GM21723 (cell line): ENCODE measurements around the gene MRPL24.
"Not testable (repeated sequence)": the region's sequence is repeated elsewhere in the genome, so short reads cannot be mapped to it uniquely, and the experiment has no call there.

Source experiments
- ATAC-seq: cut with Tn5 transposase; IDR thresholded peaks from one replicate; pipeline ENCODE4 v1.9.1; 2021; ENCODE audit warnings: mild to moderate bottlenecking, moderate library complexity; ENCODE audit not compliant: unreplicated experiment

MRPL24 gene

DNA sequence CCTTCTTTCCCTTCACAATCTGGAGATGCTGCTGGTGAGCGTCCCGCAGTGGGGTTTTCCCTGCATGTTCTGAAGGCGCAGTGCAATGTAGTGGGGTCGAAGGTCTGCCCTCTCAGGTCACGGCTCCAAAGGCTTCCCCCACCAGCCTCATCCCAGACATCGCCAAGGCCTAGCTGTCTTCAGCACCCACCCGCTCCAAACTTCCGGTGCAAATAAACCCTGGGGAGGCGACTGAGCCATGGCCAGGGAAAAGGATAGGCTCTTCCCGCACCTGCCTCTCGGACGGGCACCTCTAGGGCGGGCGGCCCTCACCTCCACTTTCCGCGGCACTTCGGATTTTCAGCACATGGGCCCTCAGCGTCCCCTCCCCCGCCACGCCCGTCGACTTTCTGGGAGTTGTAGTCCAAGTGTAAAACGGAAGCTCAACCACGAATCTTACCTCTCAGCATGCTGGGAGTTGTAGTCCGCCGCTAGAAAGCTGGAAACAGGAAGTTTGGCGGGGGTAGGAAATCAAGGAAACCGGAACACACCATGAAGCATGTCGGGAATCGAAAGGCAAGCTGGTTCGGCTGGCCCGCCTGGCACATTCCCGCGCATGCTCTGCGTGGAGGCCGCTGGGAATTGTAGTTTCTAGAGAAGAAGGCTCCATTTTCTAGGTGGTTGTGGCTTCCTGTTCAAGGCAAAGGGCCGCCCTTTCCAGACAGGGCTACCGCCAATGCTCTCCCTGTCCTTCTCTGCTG, at the start of gene MRPL24:
MRPL24 (minus strand) TSS at position 348 of the 740 bp plus-strand sequence. CDS start 2,384 bp downstream, outside the sequence.
- ATAC-seq, result peak; percentile 77

- no peak for ATAC-seq
Measured at GRCh38 chr1:156789621-156790318, 48.9 kb upstream of the MRPL24 start.

- no peak for ATAC-seq
Measured at GRCh38 chr1:156788136-156788535, 47.2 kb upstream of the MRPL24 start.

GRCh38 chr1:156786640-156787039, 45.8 kb upstream of the MRPL24 start:
- ATAC-seq, result no peak

GRCh38 chr1:156785458-156785857, 44.6 kb upstream of the MRPL24 start:
- no peak for ATAC-seq

- no peak for ATAC-seq
Measured at GRCh38 chr1:156781585-156782186, 40.8 kb upstream of the MRPL24 start.

DNA sequence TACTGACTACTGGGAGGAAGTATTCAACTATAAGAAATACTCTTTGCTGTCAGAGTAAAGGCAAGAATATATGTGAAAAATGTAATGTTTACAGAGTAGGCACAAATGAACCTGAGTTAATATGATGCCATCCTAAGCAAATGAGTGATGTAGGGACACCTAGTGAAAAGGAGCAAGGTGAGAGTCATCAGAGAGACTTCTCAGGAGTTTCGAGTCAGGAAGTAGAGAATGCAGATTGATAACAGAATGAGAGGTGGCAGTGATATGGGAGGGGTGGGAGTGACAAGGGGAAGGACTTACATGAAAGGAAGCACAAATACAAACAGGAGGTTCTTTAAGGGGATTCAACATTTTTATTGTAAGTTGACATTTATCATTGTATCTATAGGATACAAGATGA, 36.7 kb upstream of the MRPL24 start:
- no peak for ATAC-seq

DNA sequence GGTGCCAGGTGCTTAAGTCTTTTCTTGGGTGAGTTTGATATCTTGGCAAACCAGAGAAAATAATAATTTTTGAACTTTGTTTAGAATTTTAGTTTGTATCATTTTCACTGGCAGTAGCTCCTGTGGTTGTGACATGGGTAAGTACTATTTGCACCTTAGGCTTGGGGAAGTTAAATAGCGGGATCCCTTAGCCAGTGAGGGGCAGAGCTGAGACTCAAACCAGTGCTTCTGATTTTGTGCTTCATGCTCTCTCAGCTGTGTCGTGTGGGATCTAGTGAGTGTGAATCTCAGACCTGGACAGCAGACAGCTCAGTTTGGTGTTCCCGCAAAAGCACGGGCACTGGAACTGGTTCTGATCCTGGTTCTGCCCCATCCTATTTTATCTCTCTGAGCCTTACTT, 36.1 kb upstream of the MRPL24 start:
- no peak for ATAC-seq

- no peak for ATAC-seq
Measured at GRCh38 chr1:156775799-156776198, 34.9 kb upstream of the MRPL24 start.

DNA sequence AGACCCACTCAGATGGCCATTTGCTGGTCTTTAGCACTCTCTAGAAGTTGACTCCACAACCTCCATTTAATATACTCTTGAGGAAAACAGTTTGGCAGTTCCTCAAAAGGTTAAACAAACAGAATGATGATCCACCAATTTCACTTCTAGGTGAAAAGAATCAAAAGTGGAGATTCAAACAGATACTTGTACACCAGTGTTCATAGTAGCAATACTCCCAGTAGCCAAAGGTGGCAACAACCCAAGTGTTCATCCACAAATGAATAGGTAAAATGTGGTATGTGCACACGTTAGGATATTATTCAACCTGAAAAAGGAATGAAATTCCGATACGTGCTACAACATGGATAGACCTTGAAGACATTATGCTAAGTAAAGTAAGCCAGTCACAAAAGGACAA, 32.7 kb upstream of the MRPL24 start:
- no peak for ATAC-seq

- ATAC-seq, result no peak
Measured at GRCh38 chr1:156772728-156773497, 32.0 kb upstream of the MRPL24 start.

DNA sequence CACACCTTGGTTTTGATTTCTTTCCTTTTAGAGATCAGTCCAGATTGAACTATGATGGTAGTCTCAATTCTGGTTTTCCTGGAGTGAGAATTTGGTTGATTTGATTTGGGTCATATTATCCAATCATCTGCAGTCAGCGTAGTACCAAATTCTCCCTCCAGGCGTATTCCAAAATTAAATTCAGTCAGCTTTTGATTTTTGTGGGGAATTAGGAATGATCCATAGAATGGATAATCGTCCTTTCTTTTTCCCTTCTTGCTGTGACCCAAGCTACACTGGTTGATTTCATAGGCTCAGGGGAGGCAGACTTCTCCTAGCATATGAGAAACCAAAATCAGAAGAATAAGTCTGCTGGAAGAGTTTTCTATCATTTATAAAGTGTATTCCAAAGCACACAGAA, 31.3 kb upstream of the MRPL24 start:
- no peak for ATAC-seq

GRCh38 chr1:156768610-156769295, 27.9 kb upstream of the MRPL24 start:
- ATAC-seq, result no peak

DNA sequence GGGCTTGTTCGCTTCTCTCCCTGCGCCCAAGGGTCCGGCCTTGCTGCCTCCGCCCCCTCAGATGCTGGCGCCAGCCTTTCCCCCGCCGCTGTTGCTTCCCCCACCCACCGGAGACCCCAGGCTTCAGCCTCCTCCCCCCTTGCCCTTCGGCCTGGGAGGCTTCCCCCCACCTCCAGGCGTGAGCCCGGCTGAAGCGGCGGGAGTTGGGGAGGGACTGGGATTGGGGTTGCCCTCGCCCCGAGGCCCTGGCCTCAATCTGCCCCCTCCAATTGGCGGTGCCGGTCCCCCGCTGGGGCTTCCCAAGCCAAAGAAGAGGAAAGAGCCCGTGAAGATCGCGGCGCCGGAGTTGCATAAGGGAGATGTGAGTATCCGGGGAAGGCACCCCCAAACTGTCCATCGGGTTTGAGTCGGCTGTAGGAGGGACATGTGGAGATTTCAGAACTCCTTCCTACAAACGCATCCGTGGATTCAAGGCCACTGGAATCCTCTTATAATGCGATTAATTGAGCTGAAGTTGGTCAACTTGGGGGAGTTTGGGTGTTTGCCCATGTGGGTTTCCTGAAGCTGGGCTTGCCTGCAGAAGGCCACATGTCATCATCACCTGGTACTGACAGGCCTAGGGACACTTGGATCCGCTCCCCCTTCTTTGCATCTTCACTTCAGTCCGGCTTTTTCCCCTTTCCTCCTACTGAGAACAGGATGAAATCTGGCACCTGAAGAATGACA, 27.2 kb upstream of the MRPL24 start:
- ATAC-seq, result peak; percentile 7

GRCh38 chr1:156767101-156767878, 26.4 kb upstream of the MRPL24 start, which contains the start of gene PRCC:
Gene PRCC, plus strand, starts transcription at chr1:156767535. Its CDS starts 237 bp downstream, at chr1:156767772.
- ATAC-seq, result peak; percentile 93

GRCh38 chr1:156766298-156767100, 25.6 kb upstream of the MRPL24 start:
- peak; percentile 9 for ATAC-seq

DNA sequence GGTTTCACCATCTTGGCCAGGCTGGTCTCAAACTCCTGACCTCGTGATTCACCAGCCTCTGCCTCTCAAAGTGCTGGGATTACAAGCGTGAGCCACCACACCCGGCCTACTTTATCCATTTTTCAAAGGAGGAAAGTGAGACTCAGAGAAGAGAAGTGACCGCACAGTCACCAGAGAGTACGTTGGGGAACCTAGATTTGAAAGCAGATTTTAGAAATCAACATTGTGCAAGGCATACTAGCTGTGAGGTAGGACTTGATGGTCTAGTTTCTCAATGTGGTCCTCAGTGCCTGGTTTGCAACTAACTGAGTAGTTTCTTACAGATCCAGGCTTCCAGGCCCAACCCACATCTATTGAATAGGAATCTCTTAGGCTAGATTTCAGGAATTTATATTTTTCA, 24.8 kb upstream of the MRPL24 start:
- no peak for ATAC-seq

DNA sequence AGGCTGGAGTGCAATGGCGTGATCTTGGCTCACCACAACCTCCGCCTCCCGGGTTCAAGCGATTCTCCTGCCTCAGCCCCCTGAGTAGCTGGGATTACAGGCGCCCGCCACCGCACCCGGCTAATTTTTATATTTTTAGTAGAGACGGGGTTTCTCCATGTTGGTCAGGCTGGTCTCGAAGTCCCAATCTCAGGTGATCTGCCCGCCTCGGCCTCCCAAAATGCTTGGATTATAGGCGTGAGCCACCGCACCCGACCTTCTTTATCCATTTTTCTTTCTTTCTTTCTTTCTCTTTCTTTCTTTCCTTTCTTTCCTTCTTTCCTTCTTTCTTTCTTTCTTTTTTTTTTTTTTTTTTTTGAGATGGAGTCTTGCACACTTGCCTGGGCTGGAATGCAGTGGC, 24.2 kb upstream of the MRPL24 start:
- ATAC-seq, result not testable (repeated sequence)
